Osteocyte (in vitro differentiated cells): ENCODE measurements around the gene METRNL. TPM values are rescaled to one million over a fixed set of nuclear protein-coding genes. Genes with fewer than 3 reads are reported as not detected.

Experiments
- DNase-seq: peaks from one replicate; pipeline ENCODE4 v3.0.0; 2021; ENCODE audit warnings: mixed read lengths; ENCODE audit not compliant: unreplicated experiment; ENCODE audit errors: extremely low spot score
- H3K27ac Mint-ChIP-seq: one replicate; pipeline ENCODE4 v1.8.0; 2021; ENCODE audit warnings: mild to moderate bottlenecking, mixed read lengths; ENCODE audit not compliant: unreplicated experiment
- H3K27me3 Mint-ChIP-seq: one replicate; pipeline ENCODE4 v1.8.0; 2021; ENCODE audit warnings: mixed read lengths; ENCODE audit not compliant: unreplicated experiment
- H3K36me3 Mint-ChIP-seq: one replicate; pipeline ENCODE4 v1.8.0; 2021; ENCODE audit warnings: mixed read lengths; ENCODE audit not compliant: unreplicated experiment
- H3K4me1 Mint-ChIP-seq: one replicate; pipeline ENCODE4 v1.8.0; 2021; ENCODE audit warnings: mixed read lengths; ENCODE audit not compliant: unreplicated experiment
- H3K4me3 Mint-ChIP-seq: one replicate; pipeline ENCODE4 v1.8.0; 2021; ENCODE audit warnings: mild to moderate bottlenecking, moderate library complexity, mixed read lengths; ENCODE audit not compliant: unreplicated experiment
- H3K9me3 Mint-ChIP-seq: one replicate; pipeline ENCODE4 v1.8.0; 2021; ENCODE audit warnings: mixed read lengths; ENCODE audit not compliant: unreplicated experiment
- total RNA-seq: library from RNA; stranded (reverse); gene quantifications from 2 replicates; pipeline ENCODE4 v1.2.1, GENCODE V29; 2021
- TF ChIP-seq, protein P1 (sequence below): fragments of 200-600 bp; sonication (generic); IDR thresholded peaks from 2 replicates; pipeline ENCODE4 v1.5.0; 2021; ENCODE audit warnings: antibody characterized with exemption, mild to moderate bottlenecking, moderate library complexity

The METRNL gene
- total RNA-seq, 1 donor from 2014 or later, result 214 TPM

DNA sequence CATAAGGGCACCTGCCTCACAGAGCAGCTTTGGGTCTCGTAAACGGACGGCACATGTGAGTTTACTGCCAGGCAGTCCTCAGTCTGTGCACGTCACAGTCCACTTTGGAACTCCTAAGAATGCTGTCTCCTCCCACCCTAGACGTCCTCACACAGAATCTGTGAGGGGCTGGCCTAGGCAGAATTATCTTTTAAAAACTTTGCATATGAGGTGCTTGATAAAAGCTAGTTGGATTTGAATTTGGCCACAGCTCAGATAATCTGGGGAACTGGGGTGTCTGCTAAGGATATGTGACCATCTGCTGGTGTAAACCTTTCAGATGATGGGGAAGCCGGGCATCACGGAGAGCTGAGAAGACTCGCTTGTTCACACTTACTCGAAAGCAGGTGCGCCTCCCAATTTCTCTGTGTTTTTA, 64.4 kb downstream of the METRNL start:
- H3K4me3 Mint-ChIP-seq, result no peak overlapping the region
- peaks cover 8% of the 10 kb centered on the region for H3K36me3 Mint-ChIP-seq
- H3K27ac Mint-ChIP-seq, result peak overlapping the region; percentile 89
- peaks cover 52% of the 10 kb centered on the region for H3K4me1 Mint-ChIP-seq
- peak; percentile 38 for DNase-seq
- TF ChIP-seq, protein P1, sequence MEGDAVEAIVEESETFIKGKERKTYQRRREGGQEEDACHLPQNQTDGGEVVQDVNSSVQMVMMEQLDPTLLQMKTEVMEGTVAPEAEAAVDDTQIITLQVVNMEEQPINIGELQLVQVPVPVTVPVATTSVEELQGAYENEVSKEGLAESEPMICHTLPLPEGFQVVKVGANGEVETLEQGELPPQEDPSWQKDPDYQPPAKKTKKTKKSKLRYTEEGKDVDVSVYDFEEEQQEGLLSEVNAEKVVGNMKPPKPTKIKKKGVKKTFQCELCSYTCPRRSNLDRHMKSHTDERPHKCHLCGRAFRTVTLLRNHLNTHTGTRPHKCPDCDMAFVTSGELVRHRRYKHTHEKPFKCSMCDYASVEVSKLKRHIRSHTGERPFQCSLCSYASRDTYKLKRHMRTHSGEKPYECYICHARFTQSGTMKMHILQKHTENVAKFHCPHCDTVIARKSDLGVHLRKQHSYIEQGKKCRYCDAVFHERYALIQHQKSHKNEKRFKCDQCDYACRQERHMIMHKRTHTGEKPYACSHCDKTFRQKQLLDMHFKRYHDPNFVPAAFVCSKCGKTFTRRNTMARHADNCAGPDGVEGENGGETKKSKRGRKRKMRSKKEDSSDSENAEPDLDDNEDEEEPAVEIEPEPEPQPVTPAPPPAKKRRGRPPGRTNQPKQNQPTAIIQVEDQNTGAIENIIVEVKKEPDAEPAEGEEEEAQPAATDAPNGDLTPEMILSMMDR, result no peak
- no peaks in the 10 kb centered on the region for H3K27me3 Mint-ChIP-seq
- H3K9me3 Mint-ChIP-seq, result peaks cover 24% of the 10 kb centered on the region

Other genes with a start within 250 kb of the METRNL start
- not detected in 2 replicates for gene ZNF750, start 239.6 kb upstream of the METRNL start, total RNA-seq